Measurements from ENCODE around the gene ABLIM2.

The ABLIM2 gene

GRCh38 chr4:7999695-8000094 is 158.9 kb downstream of the ABLIM2 start:
- H3K4me3 ChIP-seq (ENCODE audit: low read length) = no peak overlapping the region
- H3K9me3 ChIP-seq (ENCODE audit: insufficient read depth, low read depth, low read length) = no peaks in the 10 kb centered on the region
- H3K9ac ChIP-seq (ENCODE audit: low read depth, low read length) = no peak overlapping the region
- H3K36me3 ChIP-seq (ENCODE audit: insufficient read depth, low read length) = no peaks in the 10 kb centered on the region
- no peak overlapping the region for H3K27ac ChIP-seq (ENCODE audit: low read depth, low read length)
- H3K4me1 ChIP-seq (ENCODE audit: insufficient read depth, low read length) = no peaks in the 10 kb centered on the region
- H3K27me3 ChIP-seq (ENCODE audit: insufficient read depth, low read length) = no peaks in the 10 kb centered on the region
- 97% methylated on average over 8 of the region's 8 CpGs for WGBS

DNA sequence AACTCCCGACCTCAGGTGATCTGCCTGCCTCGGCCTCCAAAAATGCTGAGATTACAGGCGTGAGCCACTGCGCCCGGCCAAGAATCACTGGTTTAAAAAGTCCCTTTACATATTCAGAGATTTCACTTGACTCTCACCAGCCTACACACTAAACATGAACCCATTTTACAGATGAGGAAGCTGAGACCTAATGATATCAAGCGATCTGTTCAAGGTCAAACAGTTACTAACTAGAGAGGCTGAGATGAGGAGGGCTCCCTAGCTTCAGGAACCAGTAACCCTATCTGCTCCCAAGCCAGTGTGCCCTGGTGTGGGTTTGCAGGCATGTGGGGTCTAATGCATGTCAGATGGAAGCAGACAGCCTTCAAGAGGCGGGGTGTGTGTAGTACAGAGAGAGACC is 159.3 kb downstream of the ABLIM2 start:
- Histone ChIP-seq H3K27me3 (ENCODE audit: insufficient read depth, low read length) (no peaks in the 10 kb centered on the region), H3K27ac (ENCODE audit: low read depth, low read length) (no peak overlapping the region), H3K4me1 (ENCODE audit: insufficient read depth, low read length) (no peaks in the 10 kb centered on the region), H3K9me3 (ENCODE audit: insufficient read depth, low read depth, low read length) (no peaks in the 10 kb centered on the region), H3K9ac (ENCODE audit: low read depth, low read length) (no peak overlapping the region), H3K36me3 (ENCODE audit: insufficient read depth, low read length) (no peaks in the 10 kb centered on the region), H3K4me3 (ENCODE audit: low read length) (no peak overlapping the region)
- 96% methylated on average over 7 of the region's 7 CpGs for WGBS

DNA sequence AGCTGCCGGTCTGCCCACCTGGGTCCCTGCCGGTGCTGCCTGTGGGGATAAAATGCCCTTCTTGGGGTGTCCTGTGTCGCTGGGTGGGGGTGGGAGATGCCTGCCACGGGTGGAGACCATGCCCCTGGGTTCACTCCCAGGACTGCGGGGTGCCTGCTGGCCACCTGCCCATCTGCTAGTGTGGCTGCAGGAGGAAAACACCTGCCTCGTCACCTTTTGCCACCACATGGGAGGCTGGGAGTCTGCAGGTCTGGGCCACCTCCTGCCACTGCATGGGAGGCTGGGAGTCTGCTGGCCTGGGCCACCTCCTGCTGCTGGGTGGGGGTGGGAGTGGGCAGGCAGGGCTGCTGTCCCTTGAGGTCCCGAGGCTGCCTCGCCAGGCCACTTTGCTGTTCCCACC is 160.2 kb downstream of the ABLIM2 start:
- no peak overlapping the region for H3K4me3 ChIP-seq (ENCODE audit: low read length)
- H3K36me3 ChIP-seq (ENCODE audit: insufficient read depth, low read length) = no peaks in the 10 kb centered on the region
- H3K4me1 ChIP-seq (ENCODE audit: insufficient read depth, low read length) = no peaks in the 10 kb centered on the region
- H3K27ac ChIP-seq (ENCODE audit: low read depth, low read length) = no peak overlapping the region
- no peak overlapping the region for H3K9ac ChIP-seq (ENCODE audit: low read depth, low read length)
- 91% methylated on average over 8 of the region's 8 CpGs for WGBS
- no peaks in the 10 kb centered on the region for H3K27me3 ChIP-seq (ENCODE audit: insufficient read depth, low read length)
- no peaks in the 10 kb centered on the region for H3K9me3 ChIP-seq (ENCODE audit: insufficient read depth, low read depth, low read length)

- Histone ChIP-seq H3K27ac (ENCODE audit: low read depth, low read length) (no peak overlapping the region), H3K9ac (ENCODE audit: low read depth, low read length) (no peak overlapping the region), H3K27me3 (ENCODE audit: insufficient read depth, low read length) (no peaks in the 10 kb centered on the region), H3K36me3 (ENCODE audit: insufficient read depth, low read length) (no peaks in the 10 kb centered on the region), H3K4me3 (ENCODE audit: low read length) (no peak overlapping the region), H3K9me3 (ENCODE audit: insufficient read depth, low read depth, low read length) (no peaks in the 10 kb centered on the region), H3K4me1 (ENCODE audit: insufficient read depth, low read length) (no peaks in the 10 kb centered on the region)
- 94% methylated on average over 6 of the region's 6 CpGs for WGBS
These were observed 162.7 kb downstream of the ABLIM2 start for GRCh38 chr4:7995866-7996265.

DNA sequence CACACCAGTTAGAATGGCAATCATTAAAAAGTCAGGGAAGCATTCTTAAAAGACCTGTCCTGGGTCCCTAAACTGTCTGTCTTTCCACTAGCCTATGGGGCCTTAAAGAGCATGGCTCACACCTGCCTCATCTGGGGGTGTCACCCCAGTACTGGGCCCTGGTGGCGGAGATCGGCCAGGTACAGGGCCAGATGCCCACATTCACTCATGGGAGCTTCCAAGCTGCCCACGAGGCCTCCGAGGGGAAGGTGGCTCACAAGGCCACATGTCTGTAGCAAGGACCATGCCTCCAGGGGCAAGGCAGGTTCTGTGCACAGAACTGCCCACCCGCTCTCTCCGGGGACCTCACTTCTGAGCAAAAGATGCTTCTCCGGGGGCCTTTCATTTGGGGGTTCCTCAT is 163.5 kb downstream of the ABLIM2 start:
- H3K36me3 ChIP-seq (ENCODE audit: insufficient read depth, low read length) = no peaks in the 10 kb centered on the region
- H3K9ac ChIP-seq (ENCODE audit: low read depth, low read length) = no peak overlapping the region
- H3K4me1 ChIP-seq (ENCODE audit: insufficient read depth, low read length) = no peaks in the 10 kb centered on the region
- no peak overlapping the region for H3K27ac ChIP-seq (ENCODE audit: low read depth, low read length)
- H3K27me3 ChIP-seq (ENCODE audit: insufficient read depth, low read length) = no peaks in the 10 kb centered on the region
- no peaks in the 10 kb centered on the region for H3K9me3 ChIP-seq (ENCODE audit: insufficient read depth, low read depth, low read length)
- H3K4me3 ChIP-seq (ENCODE audit: low read length) = no peak overlapping the region
- 94% methylated on average over 7 of the region's 7 CpGs for WGBS

- H3K36me3 ChIP-seq (ENCODE audit: insufficient read depth, low read length) = no peaks in the 10 kb centered on the region
- no peak overlapping the region for H3K27ac ChIP-seq (ENCODE audit: low read depth, low read length)
- no peaks in the 10 kb centered on the region for H3K4me1 ChIP-seq (ENCODE audit: insufficient read depth, low read length)
- 93% methylated on average over 6 of the region's 6 CpGs for WGBS
- H3K27me3 ChIP-seq (ENCODE audit: insufficient read depth, low read length) = no peaks in the 10 kb centered on the region
- no peak overlapping the region for H3K9ac ChIP-seq (ENCODE audit: low read depth, low read length)
- no peaks in the 10 kb centered on the region for H3K9me3 ChIP-seq (ENCODE audit: insufficient read depth, low read depth, low read length)
- no peak overlapping the region for H3K4me3 ChIP-seq (ENCODE audit: low read length)
These were observed 164.9 kb downstream of the ABLIM2 start for GRCh38 chr4:7993671-7994070.

GRCh38 chr4:7992846-7993245 is 165.8 kb downstream of the ABLIM2 start:
- H3K9me3 ChIP-seq (ENCODE audit: insufficient read depth, low read depth, low read length) = no peaks in the 10 kb centered on the region
- H3K4me1 ChIP-seq (ENCODE audit: insufficient read depth, low read length) = no peaks in the 10 kb centered on the region
- no peaks in the 10 kb centered on the region for H3K36me3 ChIP-seq (ENCODE audit: insufficient read depth, low read length)
- no peaks in the 10 kb centered on the region for H3K27me3 ChIP-seq (ENCODE audit: insufficient read depth, low read length)
- H3K4me3 ChIP-seq (ENCODE audit: low read length) = no peak overlapping the region
- WGBS = 91% methylated on average over 11 of the region's 11 CpGs
- no peak overlapping the region for H3K27ac ChIP-seq (ENCODE audit: low read depth, low read length)
- no peak overlapping the region for H3K9ac ChIP-seq (ENCODE audit: low read depth, low read length)

GRCh38 chr4:7990807-7991459 is 167.7 kb downstream of the ABLIM2 start:
- H3K9me3 ChIP-seq (ENCODE audit: insufficient read depth, low read depth, low read length) = no peaks in the 10 kb centered on the region
- no peak overlapping the region for H3K4me3 ChIP-seq (ENCODE audit: low read length)
- H3K4me1 ChIP-seq (ENCODE audit: insufficient read depth, low read length) = no peaks in the 10 kb centered on the region; the same call in 1 of the 2 replicates
- H3K36me3 ChIP-seq (ENCODE audit: insufficient read depth, low read length) = no peaks in the 10 kb centered on the region
- no peak overlapping the region for H3K27ac ChIP-seq (ENCODE audit: low read depth, low read length)
- no peaks in the 10 kb centered on the region for H3K27me3 ChIP-seq (ENCODE audit: insufficient read depth, low read length)
- WGBS = 87% methylated on average over 10 of the region's 10 CpGs
- no peak overlapping the region for H3K9ac ChIP-seq (ENCODE audit: low read depth, low read length)

DNA sequence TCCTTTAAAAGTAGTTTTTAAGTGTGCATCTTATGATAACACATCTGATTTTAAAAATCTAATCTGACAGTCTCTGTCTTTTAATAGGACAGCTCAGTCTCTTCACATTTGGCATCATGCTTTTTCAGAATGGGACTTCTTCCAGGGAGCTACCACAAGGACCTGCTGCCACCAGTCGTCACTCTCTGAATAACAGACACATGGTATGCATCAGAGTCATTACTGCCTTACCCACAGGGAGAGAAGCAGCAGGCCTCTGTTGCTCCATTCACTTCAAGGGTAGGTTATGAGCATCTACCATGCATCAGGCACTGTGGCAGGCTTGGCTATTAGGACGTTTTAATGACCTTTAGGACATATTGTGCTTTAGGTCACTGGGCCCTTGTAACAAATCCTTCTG is 169.0 kb downstream of the ABLIM2 start:
- Histone ChIP-seq H3K9ac (ENCODE audit: low read depth, low read length) (no peak overlapping the region), H3K4me3 (ENCODE audit: low read length) (no peak overlapping the region), H3K9me3 (ENCODE audit: insufficient read depth, low read depth, low read length) (no peaks in the 10 kb centered on the region), H3K4me1 (ENCODE audit: insufficient read depth, low read length) (no peaks in the 10 kb centered on the region; the same call in 1 of the 2 replicates), H3K27ac (ENCODE audit: low read depth, low read length) (no peak overlapping the region), H3K27me3 (ENCODE audit: insufficient read depth, low read length) (no peaks in the 10 kb centered on the region), H3K36me3 (ENCODE audit: insufficient read depth, low read length) (no peaks in the 10 kb centered on the region)
- WGBS = 45% methylated on average over 2 of the region's 2 CpGs

DNA sequence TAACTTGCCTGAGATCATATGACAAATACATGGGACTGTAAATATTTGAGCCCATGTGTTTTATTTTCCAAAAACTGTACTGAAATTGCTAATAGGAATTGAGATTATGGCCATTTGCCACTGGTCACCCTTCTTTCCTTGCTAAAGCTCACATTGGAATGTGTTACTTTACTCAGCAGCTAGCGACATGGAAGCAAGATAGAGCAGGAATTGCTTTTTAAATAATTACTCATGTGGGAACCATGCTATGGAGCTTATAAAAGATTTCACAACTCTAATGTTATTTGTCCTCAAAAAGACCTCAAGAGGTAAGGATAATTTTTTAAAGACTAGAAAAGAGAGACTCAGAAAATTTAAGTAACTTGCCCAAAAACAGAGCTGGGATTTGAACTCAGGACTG is 170.2 kb downstream of the ABLIM2 start:
- Histone ChIP-seq H3K4me3 (ENCODE audit: low read length) (no peak overlapping the region), H3K4me1 (ENCODE audit: insufficient read depth, low read length) (no peaks in the 10 kb centered on the region; the same call in 1 of the 2 replicates), H3K9me3 (ENCODE audit: insufficient read depth, low read depth, low read length) (no peaks in the 10 kb centered on the region), H3K9ac (ENCODE audit: low read depth, low read length) (no peak overlapping the region), H3K27ac (ENCODE audit: low read depth, low read length) (no peak overlapping the region), H3K27me3 (ENCODE audit: insufficient read depth, low read length) (no peaks in the 10 kb centered on the region), H3K36me3 (ENCODE audit: insufficient read depth, low read length) (no peaks in the 10 kb centered on the region)
- whole genome bisulfite sequencing = no CpG with 5 or more reads among the region's 1 CpG

- no peak overlapping the region for H3K4me3 ChIP-seq (ENCODE audit: low read length)
- no peaks in the 10 kb centered on the region for H3K36me3 ChIP-seq (ENCODE audit: insufficient read depth, low read length)
- no peaks in the 10 kb centered on the region for H3K9me3 ChIP-seq (ENCODE audit: insufficient read depth, low read depth, low read length)
- H3K27ac ChIP-seq (ENCODE audit: low read depth, low read length) = no peak overlapping the region
- H3K9ac ChIP-seq (ENCODE audit: low read depth, low read length) = no peak overlapping the region
- no peaks in the 10 kb centered on the region for H3K27me3 ChIP-seq (ENCODE audit: insufficient read depth, low read length)
- 52% methylated on average over 10 of the region's 10 CpGs for WGBS
- no peaks in the 10 kb centered on the region; the same call in 1 of the 2 replicates for H3K4me1 ChIP-seq (ENCODE audit: insufficient read depth, low read length)
These were observed 171.2 kb downstream of the ABLIM2 start for GRCh38 chr4:7987148-7987989.
